IMR-90 (cell line): ENCODE data around the gene GSTA4. TPM values are rescaled to one million over a fixed set of nuclear protein-coding genes. Genes with fewer than 3 reads are reported as not detected.
"Not testable (repeated sequence)": the region's sequence is repeated elsewhere in the genome, so short reads cannot be mapped to it uniquely, and the experiment has no call there.

ENCODE experiments used
- ATAC-seq: fragments of 200-7000 bp; cut with Tn5 transposase; 2 replicates; pipeline ENCODE4 v1.9.1; 2020; ENCODE audit warnings: low read depth, mild to moderate bottlenecking, moderate library complexity
- BruUV-seq: library from RNA; stranded (reverse); fragments of 400-500 nt; replicated peaks from 2 replicates; lab custom pipeline; 2021; lab: Mats Ljungman, UMichigan
- CTCF ChIA-PET: fragments of 300-600 bp; formaldehyde crosslinking; extraction: SDS; loops from one replicate; lab custom pipeline; 2021; ENCODE audit warnings: antibody characterized with exemption; lab: Yijun Ruan, JAX
- POLR2A ChIA-PET: fragments of 300-600 bp; sonication (Branson Sonifier 250); formaldehyde crosslinking; loops from one replicate; lab custom pipeline; 2022; ENCODE audit warnings: antibody characterized with exemption; ENCODE audit not compliant: unreplicated experiment; lab: Charles Lee
- DNase-seq: peaks from one replicate; pipeline ENCODE4 v3.0.0; 2013
- H2AFZ ChIP-seq: replicated peaks from 2 replicates; pipeline ENCODE3; 2013; ENCODE audit warnings: low read length, mild to moderate bottlenecking; ENCODE audit not compliant: poor library complexity
- H2AK5ac ChIP-seq: 2 replicates; pipeline ENCODE4 v1.6.1; 2013; ENCODE audit warnings: low read depth, low read length, inconsistent platforms
- H2AK9ac ChIP-seq: replicated peaks from 2 replicates; pipeline ENCODE3; 2013; ENCODE audit warnings: mild to moderate bottlenecking, low read depth, low read length, moderate library complexity; ENCODE audit not compliant: poor library complexity
- H2BK120ac ChIP-seq: 2 replicates; pipeline ENCODE4 v1.6.1; 2013; ENCODE audit warnings: low read depth, low read length, inconsistent platforms
- H2BK15ac ChIP-seq: 3 replicates; pipeline ENCODE4 v1.6.1; 2013; ENCODE audit warnings: low read depth, low read length, inconsistent platforms
- H2BK20ac ChIP-seq: 2 replicates; pipeline ENCODE4 v1.6.1; 2013; ENCODE audit warnings: low read depth, mild to moderate bottlenecking, inconsistent platforms, low read length, moderate library complexity
- H2BK5ac ChIP-seq: 2 replicates; pipeline ENCODE4 v1.6.1; 2013; ENCODE audit warnings: mild to moderate bottlenecking, low read depth, low read length, inconsistent platforms; ENCODE audit not compliant: poor library complexity, severe bottlenecking
- H3K14ac ChIP-seq: replicated peaks from 2 replicates; pipeline ENCODE4 v1.6.1; 2013; ENCODE audit warnings: low read depth, low read length, inconsistent platforms
- H3K18ac ChIP-seq: 2 replicates; pipeline ENCODE4 v1.6.1; 2013; ENCODE audit warnings: low read depth, low read length, control low read depth
- H3K23ac ChIP-seq: 2 replicates; pipeline ENCODE4 v1.6.1; 2013; ENCODE audit warnings: low read depth, low read length, inconsistent platforms
- H3K27ac ChIP-seq: 2 replicates; pipeline ENCODE4 v1.5.1; 2013; ENCODE audit warnings: mild to moderate bottlenecking, control low read depth, low read length; ENCODE audit not compliant: insufficient read depth
- H3K27me3 ChIP-seq: 2 replicates; pipeline ENCODE4 v1.6.1; 2013; ENCODE audit warnings: low read length; ENCODE audit not compliant: control insufficient read depth, insufficient read depth
- H3K36me3 ChIP-seq: 2 replicates; pipeline ENCODE4 v1.6.1; 2013; ENCODE audit warnings: low read length, mixed read lengths; ENCODE audit not compliant: control insufficient read depth, insufficient read depth
- H3K4ac ChIP-seq: 2 replicates; pipeline ENCODE4 v1.6.1; 2013; ENCODE audit warnings: low read depth, low read length, inconsistent platforms
- H3K4me1 ChIP-seq: 2 replicates; pipeline ENCODE4 v1.6.1; 2013; ENCODE audit warnings: low read length, mixed read lengths; ENCODE audit not compliant: control insufficient read depth, insufficient read depth
- H3K4me2 ChIP-seq: 2 replicates; pipeline ENCODE4 v1.6.1; 2013; ENCODE audit warnings: low read depth, mild to moderate bottlenecking, control low read depth, low read length, moderate library complexity
- H3K4me3 ChIP-seq: 2 replicates; pipeline ENCODE4 v1.5.1; 2013; ENCODE audit warnings: low read depth, mild to moderate bottlenecking, control low read depth, low read length, moderate library complexity; ENCODE audit not compliant: insufficient read depth
- H3K56ac ChIP-seq: 2 replicates; pipeline ENCODE4 v1.6.1; 2013; ENCODE audit warnings: low read length, inconsistent platforms; ENCODE audit not compliant: insufficient read depth; ENCODE audit errors: extremely low read depth
- H3K79me1 ChIP-seq, 2 experiments: 2 replicates each; pipeline ENCODE4 v1.6.1; 2013; ENCODE audit warnings: low read length in 2 of 2, inconsistent platforms in 1 of 2, low read depth in 1 of 2
- H3K9ac ChIP-seq: 2 replicates; pipeline ENCODE4 v1.6.1; 2013; ENCODE audit warnings: low read depth, low read length, control low read depth
- H3K9me1 ChIP-seq: 2 replicates; pipeline ENCODE4 v1.6.1; 2013; ENCODE audit warnings: low read length, inconsistent platforms; ENCODE audit not compliant: insufficient read depth
- H3K9me3 ChIP-seq: 2 replicates; pipeline ENCODE4 v1.6.1; 2013; ENCODE audit warnings: low read length; ENCODE audit not compliant: control insufficient read depth, insufficient read depth
- H4K20me1 ChIP-seq: 2 replicates; pipeline ENCODE4 v1.6.1; 2013; ENCODE audit warnings: low read length, inconsistent platforms; ENCODE audit not compliant: insufficient read depth
- H4K5ac ChIP-seq: 2 replicates; pipeline ENCODE4 v1.6.1; 2013; ENCODE audit warnings: mild to moderate bottlenecking, low read depth, low read length, control low read depth
- H4K8ac ChIP-seq, 2 experiments: 2 replicates each; pipeline ENCODE4 v1.6.1; 2013; ENCODE audit warnings: low read depth in 2 of 2, low read length in 2 of 2, control low read depth in 1 of 2, inconsistent platforms in 1 of 2
- H4K91ac ChIP-seq: 2 replicates; pipeline ENCODE4 v1.6.1; 2013; ENCODE audit warnings: low read depth, low read length, inconsistent platforms; ENCODE audit not compliant: insufficient read depth
- ELK1 ChIP-seq: fragments of 150-350 bp; IDR thresholded peaks from 2 replicates; pipeline ENCODE4 v1.6.1; 2016; ENCODE audit warnings: low read depth, mild to moderate bottlenecking, low read length, moderate library complexity, borderline replicate concordance
- FOS ChIP-seq: fragments of 150-350 bp; IDR thresholded peaks from 2 replicates; pipeline ENCODE4 v1.6.1; 2016; ENCODE audit warnings: low read depth, low read length
- MXI1 ChIP-seq: IDR thresholded peaks from 2 replicates; pipeline ENCODE4 v1.6.1; 2012; ENCODE audit warnings: low read depth, mild to moderate bottlenecking, low read length, moderate library complexity, borderline replicate concordance
- NFE2L2 ChIP-seq: fragments of 150-350 bp; IDR thresholded peaks from 2 replicates; pipeline ENCODE4 v1.6.1; 2016; ENCODE audit warnings: low read depth, mild to moderate bottlenecking, low read length
- SMC3 ChIP-seq: fragments of 150-350 bp; IDR thresholded peaks from 2 replicates; pipeline ENCODE4 v1.6.1; 2016; ENCODE audit warnings: low read depth, mild to moderate bottlenecking, antibody characterized with exemption, low read length, moderate library complexity
- WGBS, 2 experiments: methylation state at CpG; one replicate each; pipeline versions ENCODE4 v1.1.5 to v1.1.7; 2013; ENCODE audit warnings: missing lambda C conversion rate in 2 of 2; ENCODE audit not compliant: insufficient read length in 1 of 2; ENCODE audit errors: extremely low coverage in 2 of 2; 5-methylcytosine and 5-hydroxymethylcytosine counted together
- dilution Hi-C: fragments of 300-500 bp; cut with HindIII; formaldehyde crosslinking; loops from one replicate; pipeline ENCODE4 v1.14.3; 2018; ENCODE audit warnings: low sequenced_read_pairs; ENCODE audit not compliant: unreplicated experiment
- in situ Hi-C: fragments of 300-500 bp; cut with MboI; formaldehyde crosslinking; loops from 3 replicates; pipeline ENCODE4 v1.14.3; 2019; ENCODE audit warnings: low sequenced_read_pairs, inconsistent platforms, mixed read lengths
- intact Hi-C: fragments of 100-400 bp; cut with micrococcal nuclease; formaldehyde crosslinking; loops from 2 replicates; pipeline ENCODE4 v1.10.0; 2022
- polyA plus RNA-seq, 3 experiments: library from polyadenylated mRNA; depleted of rRNA; stranded (reverse); fragments of >200 nt; gene quantifications; 2 replicates each; pipeline ENCODE4 v1.2.3, GENCODE V29; 2012; ENCODE audit warnings: low replicate concordance in 1 of 3
- total RNA-seq: library from RNA; depleted of rRNA; stranded (reverse); fragments of >200 nt; gene quantifications from 2 replicates; pipeline ENCODE4 v1.2.3, GENCODE V29; 2012

GSTA4 gene
- total and polyA plus RNA-seq, 2 of the 4 experiments (the other 2 are of a cell fraction) = 26.9 to 35.6 TPM

- no peaks in the 10 kb centered on the region for H3K4me1 ChIP-seq
- no peak overlapping the region for H3K9ac ChIP-seq
- H3K18ac ChIP-seq = no peak overlapping the region
- H4K20me1 ChIP-seq = no peaks in the 10 kb centered on the region
- WGBS, 2 experiments = no CpG with 5 or more reads among the region's 6 CpGs
- no peak overlapping the region for H4K5ac ChIP-seq
- in situ Hi-C loops (no loop called here), intact Hi-C loops (no loop called here), dilution Hi-C loops (no loop called here)
- ATAC-seq = no peak
- H4K91ac ChIP-seq = no peak overlapping the region
- no peak overlapping the region for H2BK120ac ChIP-seq
- TF ChIP-seq FOS (no peak), SMC3 (no peak), MXI1 (no peak), NFE2L2 (no peak), ELK1 (no peak)
- no peak overlapping the region for H3K56ac ChIP-seq
- no peak overlapping the region for H2BK5ac ChIP-seq
- no peak overlapping the region for H3K4ac ChIP-seq
- H2BK15ac ChIP-seq = no peak overlapping the region
- no peak overlapping the region for H2AFZ ChIP-seq
- ChIA-PET CTCF (no interaction called here), POLR2A (no interaction called here)
- no peak overlapping the region for H3K4me2 ChIP-seq
- no TSS peak for BruUV-seq
- no peak overlapping the region for H2AK5ac ChIP-seq
- no peak overlapping the region for H3K27ac ChIP-seq
- H4K8ac ChIP-seq = no peak overlapping the region
- H3K14ac ChIP-seq = no peak overlapping the region
- peaks cover 4% of the 10 kb centered on the region for H3K9me3 ChIP-seq
- no peaks in the 10 kb centered on the region for H3K9me1 ChIP-seq
- H2BK20ac ChIP-seq = no peak overlapping the region
- no peak overlapping the region for H3K23ac ChIP-seq
- DNase-seq = no peak
- no peak overlapping the region for H2AK9ac ChIP-seq
- H3K79me1 ChIP-seq = no peaks in the 10 kb centered on the region
- no peak overlapping the region for H3K4me3 ChIP-seq
- no peaks in the 10 kb centered on the region for H3K36me3 ChIP-seq
- peaks cover 14% of the 10 kb centered on the region for H3K27me3 ChIP-seq
These were observed 32.4 kb downstream of the GSTA4 start for GRCh38 chr6:52962701-52963100.

DNA sequence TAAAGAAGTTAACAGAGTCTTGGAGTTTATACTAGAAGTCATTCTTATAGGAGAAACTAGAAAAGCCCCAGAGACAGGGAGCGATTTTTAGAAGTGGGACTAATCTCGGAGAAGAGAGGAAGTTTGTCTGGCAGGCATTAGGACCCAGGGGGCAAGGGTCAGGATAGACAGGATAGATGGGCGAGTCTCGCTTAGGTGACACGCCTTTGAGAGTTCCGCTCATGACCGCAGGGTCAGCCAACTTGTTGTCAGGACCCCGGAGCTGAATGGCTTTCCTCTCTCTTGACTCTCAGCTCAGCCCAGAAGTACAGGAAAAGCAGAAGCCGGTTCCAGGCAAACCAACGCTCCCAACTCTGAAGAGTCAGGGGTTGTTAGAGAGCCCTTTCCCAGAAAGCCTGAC, 34.1 kb downstream of the GSTA4 start:
- peaks cover 16% of the 10 kb centered on the region for H3K27me3 ChIP-seq
- H3K4ac ChIP-seq, POLR2A ChIA-PET, BruUV-seq, H3K56ac ChIP-seq, H3K4me1 ChIP-seq, H2BK120ac ChIP-seq, H4K5ac ChIP-seq, intact Hi-C loops, H3K14ac ChIP-seq, H2AK5ac ChIP-seq, H3K4me2 ChIP-seq, H2AK9ac ChIP-seq, H3K9me3 ChIP-seq, H2BK5ac ChIP-seq, in situ Hi-C loops, H4K91ac ChIP-seq, H4K20me1 ChIP-seq, H4K8ac ChIP-seq, H2BK20ac ChIP-seq, H3K9ac ChIP-seq, H3K18ac ChIP-seq, H3K4me3 ChIP-seq, DNase-seq, H2BK15ac ChIP-seq, H3K23ac ChIP-seq, H3K79me1 ChIP-seq, H3K27ac ChIP-seq, CTCF ChIA-PET, H2AFZ ChIP-seq, dilution Hi-C loops, ATAC-seq, H3K9me1 ChIP-seq, H3K36me3 ChIP-seq: not testable (repeated sequence)
- no CpG with 5 or more reads among the region's 10 CpGs for WGBS, 2 experiments
